Lung (tissue), 12 donors: ENCODE measurements around the gene NAP1L1. TPM values are rescaled to one million over a fixed set of nuclear protein-coding genes. Genes with fewer than 3 reads are reported as not detected.

Experiments
- ATAC-seq: fragments of 200-7000 bp; cut with Tn5 transposase; one replicate; pipeline ENCODE4 v1.9.1; 2020; ENCODE audit warnings: moderate number of reproducible peaks; ENCODE audit not compliant: insufficient read depth, low FRiP score
- DNase-seq, 3 donors: peaks; one replicate each; pipeline ENCODE4 v3.0.0-alpha.2; 2013 to 2017
- H3K27ac ChIP-seq, 2 donors: one replicate each; pipeline ENCODE4 v1.5.1; 2013; ENCODE audit warnings: mild to moderate bottlenecking in 2 of 2, moderate library complexity in 2 of 2, control low read depth in 1 of 2, inconsistent platforms in 1 of 2, low read depth in 1 of 2, low read length in 1 of 2
- H3K27me3 ChIP-seq, 3 donors: one replicate each; pipeline ENCODE4 v1.5.1; 2013; ENCODE audit warnings: low read length in 2 of 3; ENCODE audit not compliant: control insufficient read depth in 3 of 3, insufficient read depth in 3 of 3
- H3K36me3 ChIP-seq, 4 donors: one replicate each; pipeline ENCODE4 v1.5.1; 2013; ENCODE audit warnings: low read length in 4 of 4, mild to moderate bottlenecking in 1 of 4, moderate library complexity in 1 of 4; ENCODE audit not compliant: control insufficient read depth in 4 of 4, insufficient read depth in 4 of 4
- H3K4me1 ChIP-seq, 5 donors: one replicate each; pipeline ENCODE4 v1.5.1; 2013; ENCODE audit warnings: low read length in 5 of 5, mild to moderate bottlenecking in 2 of 5, moderate library complexity in 1 of 5; ENCODE audit not compliant: control insufficient read depth in 5 of 5, insufficient read depth in 5 of 5
- H3K4me3 ChIP-seq: one replicate; pipeline ENCODE4 v1.5.1; 2013; ENCODE audit warnings: mild to moderate bottlenecking, control low read depth, moderate library complexity
- H3K9ac ChIP-seq, 2 donors: one replicate each; pipeline ENCODE4 v1.5.1; 2013; ENCODE audit warnings: low read length in 2 of 2, control low read depth in 1 of 2; ENCODE audit not compliant: insufficient read depth in 1 of 2
- H3K9me3 ChIP-seq, 4 donors: one replicate each; pipeline ENCODE4 v1.5.1; 2013; ENCODE audit warnings: low read length in 3 of 4, mild to moderate bottlenecking in 1 of 4, moderate library complexity in 1 of 4; ENCODE audit not compliant: control insufficient read depth in 4 of 4, insufficient read depth in 3 of 4
- CTCF ChIP-seq: IDR thresholded peaks from 2 replicates; pipeline ENCODE4 v1.5.1; 2012; ENCODE audit warnings: mild to moderate bottlenecking; ENCODE audit errors: control extremely low read depth, extremely low read depth
- WGBS, 2 donors: extraction: QIAGEN DNeasy Blood & Tissue Kit; methylation state at CpG; one replicate each; pipeline ENCODE4 v1.1.7; 2013; 5-methylcytosine and 5-hydroxymethylcytosine counted together
- polyA plus RNA-seq, 2 donors: library from polyadenylated mRNA; stranded (reverse); fragments of 200-250 nt; gene quantifications; one replicate each; pipeline ENCODE4 v1.2.1, GENCODE V29; 2013
- total RNA-seq, 2 donors: library from RNA; depleted of rRNA in 1 of 2; stranded (reverse); fragments of >200 nt in 1 of 2; gene quantifications; one replicate each; pipeline ENCODE4 v1.2.1, GENCODE V29; 2014 to 2021
- donor health status: control.
- donor health status: control.
- donor health status: Bipolar disorder and iron deficiency.
- donor health status: healthy.
- donor health status: DM: yes; HTN: yes; CAD: no.

NAP1L1 gene
- total and polyA plus RNA-seq, 4 donors: 268 to 515 (median 322) TPM

- H3K9me3 ChIP-seq: peaks cover 0 to 2% (median 0%) of the 10 kb centered on the region in 4 donors
- DNase-seq: no peak
- 70 to 88% methylated on average over 1 of the region's 1 CpG for WGBS, 2 donors
- H3K4me1 ChIP-seq: peaks cover 0 to 9% (median 0%) of the 10 kb centered on the region in 5 donors
- H3K36me3 ChIP-seq: no peaks in the 10 kb centered on the region
- no peak for ATAC-seq
- H3K27me3 ChIP-seq: no peaks in the 10 kb centered on the region
- no peak overlapping the region for H3K4me3 ChIP-seq
- no peak for TF ChIP-seq CTCF
- no peak overlapping the region for H3K9ac ChIP-seq
- no peak overlapping the region for H3K27ac ChIP-seq
Observed at GRCh38 chr12:76002598-76003354, 81.7 kb downstream of the NAP1L1 start.

- Histone ChIP-seq H3K4me3 (no peak overlapping the region), H3K9ac (no peak overlapping the region), H3K36me3 (no peaks in the 10 kb centered on the region), H3K27ac (no peak overlapping the region), H3K27me3 (no peaks in the 10 kb centered on the region), H3K4me1 (peaks cover 0 to 18% (median 2%) of the 10 kb centered on the region in 5 donors), H3K9me3 (no peaks in the 10 kb centered on the region)
- TF ChIP-seq CTCF: no peak
- ATAC-seq: no peak
- no peak for DNase-seq
- WGBS, 2 donors: 83 to 92% methylated on average over 4 of the region's 4 CpGs
Observed at GRCh38 chr12:75998292-75999063, 86.0 kb downstream of the NAP1L1 start.

- H3K9me3 ChIP-seq: no peaks in the 10 kb centered on the region
- no peak overlapping the region for H3K27ac ChIP-seq
- no peaks in the 10 kb centered on the region for H3K27me3 ChIP-seq
- H3K9ac ChIP-seq: no peak overlapping the region
- H3K4me3 ChIP-seq: no peak overlapping the region
- no peak for TF ChIP-seq CTCF
- WGBS, 2 donors: 74 to 82% methylated on average over 3 of the region's 3 CpGs
- H3K4me1 ChIP-seq: peaks cover 0 to 12% (median 0%) of the 10 kb centered on the region in 5 donors
- no peaks in the 10 kb centered on the region for H3K36me3 ChIP-seq
- no peak for ATAC-seq
- no peak for DNase-seq
Observed at GRCh38 chr12:75997658-75998057, 86.8 kb downstream of the NAP1L1 start.
